Measurements from ENCODE around the gene FYN.
A peak's percentile ranks its signal among the peaks of the same experiment; 100 is the strongest.

- TF ChIP-seq, protein P1, sequence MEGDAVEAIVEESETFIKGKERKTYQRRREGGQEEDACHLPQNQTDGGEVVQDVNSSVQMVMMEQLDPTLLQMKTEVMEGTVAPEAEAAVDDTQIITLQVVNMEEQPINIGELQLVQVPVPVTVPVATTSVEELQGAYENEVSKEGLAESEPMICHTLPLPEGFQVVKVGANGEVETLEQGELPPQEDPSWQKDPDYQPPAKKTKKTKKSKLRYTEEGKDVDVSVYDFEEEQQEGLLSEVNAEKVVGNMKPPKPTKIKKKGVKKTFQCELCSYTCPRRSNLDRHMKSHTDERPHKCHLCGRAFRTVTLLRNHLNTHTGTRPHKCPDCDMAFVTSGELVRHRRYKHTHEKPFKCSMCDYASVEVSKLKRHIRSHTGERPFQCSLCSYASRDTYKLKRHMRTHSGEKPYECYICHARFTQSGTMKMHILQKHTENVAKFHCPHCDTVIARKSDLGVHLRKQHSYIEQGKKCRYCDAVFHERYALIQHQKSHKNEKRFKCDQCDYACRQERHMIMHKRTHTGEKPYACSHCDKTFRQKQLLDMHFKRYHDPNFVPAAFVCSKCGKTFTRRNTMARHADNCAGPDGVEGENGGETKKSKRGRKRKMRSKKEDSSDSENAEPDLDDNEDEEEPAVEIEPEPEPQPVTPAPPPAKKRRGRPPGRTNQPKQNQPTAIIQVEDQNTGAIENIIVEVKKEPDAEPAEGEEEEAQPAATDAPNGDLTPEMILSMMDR (CRISPR knock-in tag; IDR thresholded peaks at IDR 0.05) = peak; percentile 43
- no peak for TF ChIP-seq ZNF253 (CRISPR knock-in tag; IDR thresholded peaks at IDR 0.05; ENCODE audit: borderline replicate concordance)
- TF ChIP-seq ZNF274 (CRISPR knock-in tag; IDR thresholded peaks at IDR 0.05) = no peak
- no peak for TF ChIP-seq TAF1 (CRISPR knock-in tag; IDR thresholded peaks at IDR 0.05)
- no peak for TF ChIP-seq SOX13 (IDR thresholded peaks at IDR 0.05)
- no peak for TF ChIP-seq SOX13 (CRISPR knock-in tag; conservative IDR thresholded peaks at IDR 0.05 in 1 of 2, IDR thresholded peaks at IDR 0.05 in 1 of 2)
These were observed 228.3 kb downstream of the FYN start for GRCh38 chr6:111644893-111645430.

Measured in HepG2 (cell line).